HG02571 (cell line): ENCODE data around the gene NNMT.

ENCODE experiments used
- ATAC-seq: cut with Tn5 transposase; IDR thresholded peaks from one replicate; pipeline ENCODE4 v1.9.1; 2021; ENCODE audit warnings: mild to moderate bottlenecking, moderate library complexity; ENCODE audit not compliant: unreplicated experiment

Gene NNMT

GRCh38 chr11:114282488-114282887 lies 13.7 kb upstream of the NNMT start:
- ATAC-seq = no peak

- no peak for ATAC-seq
Observed at GRCh38 chr11:114283422-114283821, 12.8 kb upstream of the NNMT start.

- ATAC-seq = no peak
Observed at GRCh38 chr11:114284021-114284420, 12.2 kb upstream of the NNMT start.

GRCh38 chr11:114284914-114285313 lies 11.3 kb upstream of the NNMT start:
- ATAC-seq = no peak

GRCh38 chr11:114285599-114285998 lies 10.6 kb upstream of the NNMT start:
- ATAC-seq = no peak

GRCh38 chr11:114286229-114286628 lies 10.0 kb upstream of the NNMT start:
- no peak for ATAC-seq

- no peak for ATAC-seq
Observed at GRCh38 chr11:114287154-114287553, 9.0 kb upstream of the NNMT start.

- ATAC-seq = no peak
Observed at GRCh38 chr11:114288136-114288535, 8.1 kb upstream of the NNMT start.

- no peak for ATAC-seq
Observed at GRCh38 chr11:114289779-114290178, 6.4 kb upstream of the NNMT start.

- no peak for ATAC-seq
Observed at GRCh38 chr11:114290503-114291235, 5.5 kb upstream of the NNMT start.

- no peak for ATAC-seq
Observed at GRCh38 chr11:114291381-114291780, 4.8 kb upstream of the NNMT start.

GRCh38 chr11:114291842-114292680 lies 4.1 kb upstream of the NNMT start:
- no peak for ATAC-seq

- no peak for ATAC-seq
Observed at GRCh38 chr11:114293201-114293711, 2.9 kb upstream of the NNMT start.

GRCh38 chr11:114296605-114297372 lies 590 bp downstream of the NNMT start:
- ATAC-seq = no peak

- ATAC-seq = no peak
Observed at GRCh38 chr11:114297806-114298709, 1.9 kb downstream of the NNMT start.

- no peak for ATAC-seq
Observed at GRCh38 chr11:114298710-114299109, 2.5 kb downstream of the NNMT start.

GRCh38 chr11:114301088-114301487 lies 4.9 kb downstream of the NNMT start:
- no peak for ATAC-seq

- ATAC-seq = no peak
Observed at GRCh38 chr11:114301927-114302326, 5.7 kb downstream of the NNMT start.

- no peak for ATAC-seq
Observed at GRCh38 chr11:114302663-114303062, 6.5 kb downstream of the NNMT start.

GRCh38 chr11:114304065-114304464 lies 7.9 kb downstream of the NNMT start:
- ATAC-seq = no peak
